ENCODE results near the gene CFAP210.
"Not testable (repeated sequence)": the region's sequence is repeated elsewhere in the genome, so short reads cannot be mapped to it uniquely, and the experiment has no call there.

CFAP210 gene

DNA sequence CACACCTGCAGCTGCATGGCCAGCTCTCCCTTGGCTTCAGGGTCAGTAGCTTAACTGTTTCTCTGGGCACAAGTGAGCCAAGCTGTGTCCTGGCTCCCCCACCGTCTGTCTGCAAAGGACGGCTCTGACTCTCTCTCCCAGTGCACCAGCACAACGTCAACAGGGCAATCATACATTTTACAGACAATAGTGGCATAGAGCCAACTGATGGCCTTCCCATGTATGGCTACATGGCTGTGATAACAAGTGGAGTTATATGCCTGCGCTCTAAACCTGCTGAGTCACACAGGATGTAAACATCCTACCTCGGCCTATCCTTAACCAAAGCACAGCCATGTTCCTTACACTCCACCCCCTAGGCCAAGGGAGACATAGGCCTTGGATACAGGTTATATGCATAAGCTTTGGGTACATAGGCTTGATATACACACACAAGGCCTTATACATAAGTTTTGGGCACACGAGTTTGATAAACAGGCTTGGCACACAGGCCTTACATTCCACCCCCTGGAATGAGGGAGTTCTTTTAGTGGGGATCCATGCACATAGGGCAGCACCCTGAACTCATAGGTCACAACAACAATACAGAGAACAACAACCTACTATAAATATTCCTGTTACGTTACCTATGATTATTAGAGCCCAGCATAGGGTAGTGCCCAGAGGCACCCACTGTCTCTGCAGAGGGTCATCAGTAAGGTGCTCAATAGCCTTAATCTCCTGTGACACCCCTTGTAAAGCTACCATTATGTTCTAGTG is 17.7 kb upstream of the CFAP210 start:
- DNase-seq (ENCODE audit: low read depth): no peak

DNA sequence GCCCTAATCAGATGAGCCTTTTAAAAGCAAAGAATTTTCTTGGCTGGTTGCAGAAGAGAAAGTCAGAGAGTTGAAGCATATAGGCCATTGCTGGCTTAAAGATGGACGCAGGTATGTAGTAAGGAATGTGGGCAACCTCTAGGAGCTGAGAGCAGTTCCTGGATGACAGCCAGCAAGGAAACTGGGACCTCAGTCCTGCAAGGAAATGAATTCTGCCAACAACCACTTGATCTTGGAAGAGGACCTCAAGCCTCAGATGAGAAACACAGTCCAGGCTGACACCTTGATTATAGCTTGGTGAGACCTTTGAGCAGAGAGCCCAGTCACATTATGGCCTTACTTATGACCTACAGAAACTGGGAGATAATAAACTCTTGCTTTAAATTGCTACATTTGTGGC is 15.8 kb upstream of the CFAP210 start:
- DNase-seq (ENCODE audit: low read depth): no peak

DNA sequence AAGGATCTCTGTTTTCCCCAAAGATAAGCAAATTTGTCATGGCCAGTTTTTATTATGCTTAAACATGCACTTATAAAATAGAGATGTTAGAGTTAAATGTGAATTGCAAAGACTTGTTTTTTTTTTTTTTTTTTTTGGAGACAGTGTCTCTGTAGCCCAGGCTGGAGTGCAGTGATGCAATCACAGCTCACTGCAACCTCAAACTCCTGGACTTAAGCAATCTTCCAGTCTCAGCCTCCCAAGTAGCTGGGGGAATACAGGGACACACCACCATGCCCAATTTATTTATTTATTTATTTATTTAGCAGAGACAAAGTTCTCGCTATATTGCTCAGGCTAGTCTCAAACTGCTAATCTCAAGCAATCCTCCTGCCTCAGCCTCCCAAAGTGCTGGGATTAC is 15.1 kb upstream of the CFAP210 start:
- DNase-seq (ENCODE audit: low read depth): no peak

DNA sequence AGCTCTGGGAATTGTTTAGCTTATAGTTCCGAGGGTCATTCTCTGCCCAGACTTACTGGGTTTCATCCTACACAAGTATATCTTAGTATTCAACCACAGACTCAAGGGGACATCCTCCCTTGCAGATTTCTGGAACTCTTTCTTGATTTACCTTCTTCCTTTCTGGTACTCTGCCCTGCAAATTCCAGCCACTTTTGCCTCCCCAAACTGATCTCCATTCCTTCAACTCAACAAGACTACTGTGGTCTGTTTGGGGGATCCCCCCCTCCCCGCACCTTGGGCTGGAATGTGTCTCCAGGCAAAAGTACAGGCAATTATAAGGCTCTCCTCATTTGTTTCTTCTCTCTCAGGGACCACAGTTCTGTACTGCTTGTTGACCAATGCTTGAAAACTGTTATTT is 13.4 kb upstream of the CFAP210 start:
- DNase-seq (ENCODE audit: low read depth): no peak

DNA sequence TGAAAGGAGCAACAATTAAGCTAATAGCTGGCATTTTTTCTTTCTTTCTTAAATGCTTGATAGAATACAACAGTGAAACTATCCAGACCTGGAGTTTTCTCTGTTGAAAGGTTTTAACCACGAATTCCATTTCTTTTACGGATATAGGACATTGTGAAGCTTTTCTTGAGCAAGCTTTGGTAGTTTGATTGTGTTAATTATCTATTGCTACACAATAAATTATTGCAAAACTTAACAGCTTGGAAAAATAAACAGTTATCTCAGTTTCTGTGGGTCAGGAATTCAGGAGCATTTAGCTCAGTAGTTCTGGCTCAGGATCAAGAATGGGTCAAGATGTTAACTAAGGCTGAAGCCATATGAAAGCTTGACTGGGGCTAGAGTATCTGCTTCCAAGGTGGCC is 11.7 kb upstream of the CFAP210 start:
- DNase-seq (ENCODE audit: low read depth): no peak

DNA sequence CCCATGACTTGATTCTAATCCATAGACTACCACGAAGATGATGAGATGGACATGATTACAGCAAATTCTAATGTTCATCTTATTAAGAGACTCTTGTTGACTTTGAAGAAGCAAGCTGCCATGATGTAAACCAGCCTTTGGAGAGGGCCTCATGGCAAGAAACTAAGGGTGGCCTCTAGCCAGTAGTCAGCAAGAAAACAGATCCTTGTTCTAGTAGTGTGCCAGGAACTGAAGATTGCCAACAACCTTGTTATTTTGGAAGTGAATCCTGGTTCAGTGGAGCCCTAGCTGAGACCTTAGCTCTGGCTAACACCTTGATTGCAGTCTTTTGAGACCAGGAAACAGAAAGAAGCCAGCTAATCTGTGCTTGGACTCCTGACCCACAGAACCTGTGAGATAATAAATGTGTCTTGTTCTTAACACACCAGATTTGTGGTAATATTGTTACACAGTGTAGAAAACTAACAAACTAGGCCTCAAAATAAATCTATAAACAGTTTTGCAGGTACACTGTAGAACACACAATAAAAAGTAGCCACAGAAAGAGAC is 10.0 kb upstream of the CFAP210 start:
- DNase-seq (ENCODE audit: low read depth): no peak

DNA sequence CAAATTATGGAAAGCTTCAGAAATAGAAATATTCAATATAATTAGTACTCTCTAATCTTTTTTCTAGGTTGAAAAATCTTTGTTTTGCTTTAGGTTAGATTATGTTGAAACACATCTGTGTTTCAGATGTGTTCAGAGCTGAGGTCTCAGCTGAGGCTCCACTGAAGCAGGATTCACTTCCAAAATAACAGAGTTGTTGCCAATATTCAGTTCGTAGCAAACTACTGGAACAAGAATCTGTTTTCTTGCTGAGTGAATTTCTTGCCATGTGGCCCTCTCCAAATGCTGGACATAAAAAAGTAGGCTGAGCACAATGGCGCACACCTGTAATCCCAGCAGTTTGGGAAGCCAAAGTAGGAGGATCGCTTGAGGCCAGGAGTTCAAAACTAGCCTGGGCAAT is 8.8 kb upstream of the CFAP210 start:
- DNase-seq (ENCODE audit: low read depth): no peak

DNA sequence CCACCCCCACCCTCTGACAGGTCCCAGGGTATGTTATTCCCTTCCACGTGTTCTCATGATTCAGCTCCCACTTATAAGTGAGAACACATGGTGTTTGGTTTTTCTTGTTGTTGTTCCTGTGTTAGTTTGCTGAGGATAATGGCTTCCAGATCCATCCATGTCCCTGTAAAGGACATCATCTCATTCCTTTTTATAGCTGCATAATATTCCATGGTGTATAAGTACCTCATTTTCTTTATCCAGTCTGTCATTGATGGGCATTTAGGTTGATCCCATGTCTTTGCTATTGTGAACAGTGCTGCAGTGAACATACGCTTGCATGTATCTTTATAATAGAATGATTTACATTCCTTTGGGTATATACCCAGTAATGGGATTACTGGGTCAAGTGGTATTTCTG is 5.0 kb upstream of the CFAP210 start:
- DNase-seq (ENCODE audit: low read depth): not testable (repeated sequence)

DNA sequence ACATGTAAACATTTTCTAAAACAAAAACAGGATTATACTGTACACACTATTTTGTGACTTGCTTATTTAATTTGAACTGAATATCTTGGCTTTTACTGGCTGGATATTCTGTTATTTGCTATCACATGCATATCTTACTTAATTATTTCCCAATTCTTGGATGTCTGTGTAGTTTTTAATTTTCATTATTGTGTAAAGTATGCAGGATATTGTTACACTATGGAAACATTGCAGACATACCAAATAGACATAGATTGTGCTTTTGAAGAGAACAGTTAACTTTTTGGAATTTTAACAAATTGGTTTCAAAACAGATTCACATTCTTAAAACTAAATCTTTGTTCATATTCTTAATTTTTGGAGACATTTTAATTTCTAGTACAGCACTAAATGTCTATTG is 2.2 kb upstream of the CFAP210 start:
- DNase-seq (ENCODE audit: low read depth): no peak

DNA sequence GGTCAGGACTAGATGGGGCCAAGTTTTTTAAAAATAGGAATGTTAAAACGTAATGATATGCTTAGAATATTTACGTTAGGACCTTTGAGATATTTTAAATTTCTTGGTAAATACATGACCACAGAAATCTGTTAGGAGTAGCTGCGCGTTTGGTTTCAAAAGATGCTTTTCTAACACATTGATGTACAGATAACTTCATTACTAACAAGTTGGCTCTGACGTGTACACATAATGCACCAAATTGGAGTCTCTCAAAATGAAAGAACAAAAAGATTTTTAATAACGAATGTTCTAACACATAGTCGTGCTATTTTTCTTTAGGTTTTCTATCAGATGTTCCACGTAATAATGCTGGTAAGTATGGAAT is 672 bp upstream of the CFAP210 start:
- no peak for DNase-seq (ENCODE audit: low read depth)

DNA sequence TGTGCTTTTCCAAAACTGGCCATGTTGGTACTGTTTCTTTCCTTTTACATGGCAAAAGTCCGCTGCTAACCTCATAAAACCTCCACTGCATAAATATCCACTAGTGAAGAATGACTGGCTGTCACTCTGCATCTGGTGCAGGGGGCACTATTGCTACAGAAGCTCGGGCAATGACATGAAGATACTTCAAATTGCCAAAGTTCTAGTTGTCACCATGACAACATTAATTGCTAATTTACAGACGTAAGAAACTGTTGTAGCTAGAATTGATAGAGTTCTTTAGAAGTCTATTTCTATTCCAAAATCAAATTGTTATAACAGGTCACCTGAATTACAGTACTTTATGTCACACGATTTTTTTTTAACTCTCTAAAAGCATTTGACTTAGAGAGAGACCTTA is 845 bp downstream of the CFAP210 start:
- no peak for DNase-seq (ENCODE audit: low read depth)

DNA sequence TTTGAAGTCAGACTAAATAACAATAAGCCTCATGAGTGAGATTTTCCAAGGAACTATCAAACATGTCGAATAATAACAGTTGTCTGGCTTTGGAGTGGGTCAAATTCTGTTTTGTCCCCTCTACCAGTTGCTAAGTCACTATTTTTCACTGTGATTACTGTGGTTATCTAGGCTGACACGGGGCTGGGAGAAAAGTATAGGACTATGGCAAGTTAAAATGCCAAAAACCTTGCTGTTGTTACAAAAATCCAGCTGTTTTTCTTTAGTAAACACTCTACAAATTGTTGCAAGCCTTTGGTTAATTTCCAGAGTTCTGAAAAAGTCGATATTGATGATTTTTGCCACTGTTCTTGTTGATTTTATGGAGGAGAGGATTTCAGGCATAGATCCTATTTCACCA is 1.5 kb downstream of the CFAP210 start:
- DNase-seq (ENCODE audit: low read depth): no peak

DNA sequence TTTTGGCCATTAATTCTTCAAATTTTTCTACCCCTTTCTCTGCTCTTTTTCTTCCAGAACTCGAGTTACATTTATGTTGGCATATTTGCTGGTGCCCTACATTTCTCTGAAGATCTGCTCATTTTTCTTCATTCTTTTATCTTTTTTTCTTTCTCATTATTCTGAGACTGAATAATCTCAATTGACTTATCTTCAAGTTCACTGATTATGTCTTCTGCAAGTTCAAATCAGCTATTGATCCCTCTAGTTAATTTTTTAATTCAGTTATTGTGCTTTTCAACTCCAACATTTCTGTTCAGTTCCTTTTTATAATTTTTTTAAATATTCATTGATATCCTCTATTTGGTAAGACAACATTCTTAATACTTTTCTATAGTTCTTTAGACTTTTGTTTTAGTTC is 3.2 kb downstream of the CFAP210 start:
- DNase-seq (ENCODE audit: low read depth): no peak

DNA sequence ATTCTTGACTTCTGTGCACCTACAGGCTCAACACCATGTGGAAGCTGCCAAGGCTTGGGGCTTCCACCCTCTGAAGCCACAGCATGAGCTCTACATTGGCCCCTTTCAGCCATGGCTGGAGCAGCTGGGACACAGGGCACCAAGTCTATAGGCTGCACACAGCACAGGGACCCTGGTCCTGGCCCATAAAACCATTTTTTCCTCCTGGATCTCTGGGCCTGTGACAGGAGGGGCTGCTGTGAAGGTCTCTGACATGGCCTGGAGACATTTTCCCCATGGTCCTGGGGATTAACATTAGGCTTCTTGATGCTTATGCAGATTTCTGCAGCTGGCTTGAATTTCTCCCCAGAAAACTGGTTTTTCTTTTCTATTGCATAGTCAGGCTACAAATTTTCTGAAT is 6.3 kb downstream of the CFAP210 start:
- DNase-seq (ENCODE audit: low read depth): not testable (repeated sequence)

DNA sequence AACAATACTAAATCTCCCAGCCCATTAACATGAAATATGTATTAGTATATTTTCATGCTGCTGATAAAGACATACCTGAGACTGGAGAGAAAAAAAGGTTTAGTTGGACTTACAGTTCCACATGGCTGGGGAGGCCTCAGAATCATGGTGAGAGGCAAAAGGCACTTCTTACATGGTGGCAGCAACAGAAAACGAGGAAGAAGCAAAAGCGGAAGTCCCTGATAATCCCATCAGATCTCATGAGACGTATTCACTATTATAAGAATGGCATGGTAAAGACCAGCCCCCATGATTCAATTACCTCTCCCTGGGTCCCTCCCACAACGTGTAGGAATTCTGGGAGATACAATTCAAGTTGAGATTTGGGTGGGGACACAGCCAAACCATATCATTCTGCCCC is 7.4 kb downstream of the CFAP210 start:
- DNase-seq (ENCODE audit: low read depth): not testable (repeated sequence)

DNA sequence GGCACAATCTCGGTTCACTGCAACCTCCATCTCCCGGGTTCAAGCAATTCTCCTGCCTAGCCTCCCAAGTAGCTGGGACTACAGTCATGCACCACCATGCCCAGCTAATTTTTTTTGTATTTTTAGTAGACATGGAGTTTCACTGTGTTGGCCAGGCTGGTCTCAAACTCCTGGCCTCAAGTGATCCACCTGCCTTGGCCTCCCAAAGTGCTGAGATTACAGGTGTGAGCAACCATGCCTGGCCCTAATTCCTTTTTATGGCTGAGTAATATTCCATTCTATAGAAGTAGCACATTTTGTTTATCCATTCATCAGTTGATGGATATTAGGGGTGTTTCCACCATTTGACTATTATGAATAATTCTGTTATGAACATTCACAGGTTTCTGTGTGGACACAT is 9.5 kb downstream of the CFAP210 start:
- not testable (repeated sequence) for DNase-seq (ENCODE audit: low read depth)

DNA sequence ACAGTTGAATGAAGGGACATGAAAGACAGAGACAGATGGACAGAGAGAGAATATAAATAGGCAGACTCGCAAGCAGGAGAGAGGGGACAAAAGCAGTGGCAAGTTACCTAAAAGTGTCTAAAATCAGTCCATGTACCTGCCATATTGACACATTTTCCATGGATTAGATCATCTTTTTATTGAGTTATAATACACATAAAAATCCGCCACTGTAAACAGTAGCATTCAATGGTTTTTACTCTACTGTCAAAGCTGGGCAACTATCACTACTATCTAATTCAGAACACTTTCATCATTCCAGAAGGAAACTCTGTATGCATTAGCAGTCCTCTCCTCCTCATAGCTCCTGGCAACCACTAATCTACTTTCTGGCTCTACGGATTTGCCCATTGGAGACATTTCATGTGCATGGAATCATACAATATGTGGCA is 10.1 kb downstream of the CFAP210 start:
- DNase-seq (ENCODE audit: low read depth): no peak

DNA sequence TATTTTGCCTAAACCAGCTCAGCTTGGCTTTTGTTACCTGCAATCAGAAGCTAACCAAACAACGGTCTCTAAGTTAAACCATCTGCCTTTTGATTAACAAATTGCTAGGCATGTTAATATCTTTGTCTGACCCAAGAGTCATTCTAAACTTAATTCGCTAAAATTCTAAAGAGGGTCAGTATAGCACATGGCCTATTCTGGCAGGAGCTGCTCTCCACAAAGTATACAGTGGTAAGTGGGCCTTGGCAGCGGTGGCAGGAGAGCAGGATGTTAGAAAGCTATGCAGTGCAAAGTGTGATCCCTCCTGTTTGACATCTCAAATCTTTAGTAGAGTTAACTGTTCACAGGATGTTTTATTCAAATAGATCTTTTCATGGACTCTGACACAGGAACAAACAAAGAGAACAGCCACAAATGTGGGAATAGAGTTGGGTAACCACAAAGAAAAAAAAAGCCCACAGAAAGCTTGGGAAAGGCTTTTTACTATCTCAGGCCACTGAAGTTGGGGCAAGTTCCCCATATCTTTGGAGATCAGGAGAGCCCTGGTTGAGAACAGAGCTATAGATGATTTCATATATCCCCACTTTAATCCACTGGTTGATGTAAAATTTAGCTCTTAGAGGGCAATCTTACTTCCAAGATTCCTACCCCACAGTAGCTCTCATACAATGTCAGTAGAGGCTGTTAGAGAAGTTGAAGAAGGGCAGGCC is 10.6 kb downstream of the CFAP210 start:
- no peak for DNase-seq (ENCODE audit: low read depth)

DNA sequence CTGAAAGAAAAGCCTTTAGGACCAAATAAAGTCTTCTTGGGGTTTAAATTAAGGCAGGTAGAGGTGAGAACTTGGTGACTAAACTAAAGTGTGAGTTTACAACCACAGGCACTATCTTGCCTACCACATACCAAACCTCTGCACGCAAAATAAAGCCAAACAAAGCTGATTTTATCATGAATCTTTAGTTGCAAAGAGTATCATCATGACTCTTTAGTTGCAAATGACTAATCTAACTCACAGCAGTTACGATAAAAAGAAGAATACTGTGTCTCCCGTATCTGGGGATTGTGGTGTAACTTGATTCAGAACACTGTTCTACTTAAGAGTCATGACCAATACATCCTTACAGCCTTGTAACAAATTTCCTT is 11.2 kb downstream of the CFAP210 start:
- DNase-seq (ENCODE audit: low read depth): no peak

DNA sequence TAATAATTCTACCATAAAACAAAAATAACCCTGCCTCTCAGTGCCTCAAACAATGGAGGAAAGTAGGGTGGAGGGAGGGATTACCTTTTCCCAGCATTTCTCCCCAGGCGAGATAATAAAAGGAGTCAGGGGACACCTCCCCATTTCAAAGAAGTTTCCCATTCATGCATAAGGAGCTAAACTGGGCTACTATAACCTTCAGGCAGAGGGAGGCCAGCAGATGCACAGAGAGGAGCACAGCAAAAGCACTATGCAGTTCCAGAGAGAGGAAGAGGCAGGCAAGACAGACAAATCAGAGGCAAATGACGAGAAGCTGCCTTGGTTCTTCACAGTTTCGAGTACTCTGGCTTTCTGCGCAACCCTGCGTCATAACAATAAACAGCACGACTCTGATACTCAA is 17.4 kb downstream of the CFAP210 start:
- no peak for DNase-seq (ENCODE audit: low read depth)

DNA sequence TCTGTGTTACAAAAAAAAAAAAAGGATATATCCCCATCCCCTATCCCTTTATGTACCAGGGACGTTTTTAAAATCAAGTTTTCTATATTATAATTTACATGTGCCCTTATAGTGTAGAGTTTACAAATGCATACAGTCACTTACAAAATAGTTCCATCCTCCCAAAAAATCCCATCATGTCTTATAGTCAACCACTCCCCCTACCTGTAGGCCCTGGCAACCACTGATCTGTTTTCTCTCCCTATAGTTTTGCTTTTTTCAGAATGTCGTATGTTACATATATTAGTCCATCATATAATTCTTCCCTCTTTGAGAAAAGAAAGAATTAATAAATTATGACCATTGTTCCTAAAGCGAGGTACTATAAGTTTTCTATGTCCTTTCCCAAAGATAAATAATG is 17.8 kb downstream of the CFAP210 start:
- DNase-seq (ENCODE audit: low read depth): no peak

DNA sequence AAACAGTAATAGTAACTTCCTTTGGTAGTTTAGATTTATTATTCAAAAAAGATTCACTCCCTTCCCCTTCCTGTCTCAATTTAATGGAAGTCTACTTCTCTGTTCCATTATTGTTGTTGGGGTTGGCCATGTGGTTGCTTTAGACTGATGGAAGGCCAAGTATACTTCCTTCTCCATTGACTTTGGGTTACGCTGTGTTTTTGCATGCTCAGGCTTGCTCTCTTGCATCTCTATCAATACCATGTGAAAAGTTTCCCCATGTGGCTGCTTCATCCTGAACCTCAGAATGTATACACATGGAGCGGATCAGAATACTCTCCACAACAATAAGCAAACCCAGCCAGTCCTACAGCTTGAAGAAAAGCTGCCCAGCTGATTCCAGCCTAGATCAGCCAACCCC is 20.3 kb downstream of the CFAP210 start:
- DNase-seq (ENCODE audit: low read depth): no peak

DNA sequence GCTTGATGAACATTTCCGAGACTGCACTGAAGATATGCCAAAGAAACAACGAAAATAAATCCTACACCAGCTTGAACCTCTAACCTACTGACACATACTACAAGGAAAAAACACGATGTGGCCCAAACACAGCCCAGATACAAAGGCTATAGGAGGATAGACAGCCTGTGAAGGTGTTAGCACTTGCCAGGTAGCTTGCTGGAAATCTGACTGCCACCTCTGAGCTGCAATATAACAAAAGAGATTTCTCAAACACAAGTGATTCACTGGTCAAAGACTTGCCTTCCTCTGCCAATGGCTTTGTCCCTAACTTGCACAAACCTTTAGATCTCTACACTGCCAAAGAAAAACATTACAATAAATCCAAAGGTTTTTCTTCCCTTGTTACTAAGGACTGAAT is 21.1 kb downstream of the CFAP210 start:
- no peak for DNase-seq (ENCODE audit: low read depth)

DNA sequence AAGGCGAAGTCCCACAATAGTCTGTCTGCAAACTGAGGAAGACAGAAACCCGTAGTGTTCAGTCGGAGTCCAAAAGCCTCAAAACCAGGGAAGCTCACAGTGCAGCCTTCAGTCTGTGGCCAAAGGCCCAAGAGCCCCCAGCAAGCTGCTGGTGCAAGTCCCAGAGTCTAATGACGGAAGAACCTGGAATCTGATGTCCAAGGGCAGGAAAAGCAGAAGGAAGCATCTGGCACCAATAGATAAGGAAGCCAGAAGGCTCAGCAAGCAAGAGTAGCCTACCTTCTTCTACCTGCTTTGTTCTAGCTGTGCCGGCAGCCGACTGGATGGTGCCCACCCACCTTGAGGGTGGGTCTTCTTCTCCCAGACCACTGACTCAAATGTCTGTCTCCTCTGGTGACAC is 21.8 kb downstream of the CFAP210 start:
- DNase-seq (ENCODE audit: low read depth): no peak
